Caco-2 (cell line): Measurements from ENCODE around the gene KLF6. TPM values are rescaled to one million over a fixed set of nuclear protein-coding genes. Genes with fewer than 3 reads are reported as not detected.

Source experiments
- BruUV-seq: library from RNA; stranded (reverse); fragments of 400-500 nt; replicated peaks from 2 replicates; lab custom pipeline; 2021; lab: Mats Ljungman, UMichigan
- CTCF ChIA-PET: fragments of 300-600 bp; sonication (Branson Sonifier 250); formaldehyde crosslinking; loops from one replicate; lab custom pipeline; 2022; ENCODE audit warnings: antibody characterized with exemption; lab: Charles Lee
- POLR2A ChIA-PET: fragments of 300-600 bp; sonication (Branson Sonifier 250); formaldehyde crosslinking; loops from one replicate; lab custom pipeline; 2022; ENCODE audit warnings: antibody characterized with exemption; lab: Charles Lee
- DNase-seq, 2 experiments: peaks; one replicate each; pipeline versions ENCODE4 v3.0.0 to v3.0.0-alpha.2; 2020 to 2022
- H3K27me3 ChIP-seq: replicated peaks from 2 replicates; pipeline ENCODE4 v1.6.0; 2011; ENCODE audit warnings: low read length; ENCODE audit not compliant: control insufficient read depth, insufficient read depth
- H3K36me3 ChIP-seq: 2 replicates; pipeline ENCODE4 v1.5.1; 2011; ENCODE audit warnings: low read length; ENCODE audit not compliant: control insufficient read depth, insufficient read depth
- H3K4me1 ChIP-seq: fragments of 250-450 bp; sonication (Bioruptor Pico); 2 replicates; pipeline ENCODE4 v1.5.1; 2020; ENCODE audit warnings: mild to moderate bottlenecking
- H3K4me3 ChIP-seq: 2 replicates; pipeline ENCODE4 v1.5.1; 2011; ENCODE audit warnings: low read depth, mild to moderate bottlenecking, control low read depth, low read length
- H3K9me3 ChIP-seq: fragments of 250-450 bp; sonication (Bioruptor Pico); 2 replicates; pipeline ENCODE4 v1.5.1; 2020; ENCODE audit warnings: mild to moderate bottlenecking, moderate library complexity
- H3K27ac Mint-ChIP-seq: one replicate; pipeline ENCODE4 v1.8.0; 2022; ENCODE audit warnings: mixed read lengths; ENCODE audit not compliant: unreplicated experiment
- H3K27me3 Mint-ChIP-seq: one replicate; pipeline ENCODE4 v1.8.0; 2022; ENCODE audit warnings: mixed read lengths; ENCODE audit not compliant: insufficient read depth, unreplicated experiment
- H3K36me3 Mint-ChIP-seq: one replicate; pipeline ENCODE4 v1.8.0; 2022; ENCODE audit warnings: mild to moderate bottlenecking, mixed read lengths; ENCODE audit not compliant: insufficient read depth, unreplicated experiment
- H3K4me1 Mint-ChIP-seq: one replicate; pipeline ENCODE4 v1.8.0; 2022; ENCODE audit warnings: low read depth, mixed read lengths; ENCODE audit not compliant: unreplicated experiment
- H3K4me3 Mint-ChIP-seq: one replicate; pipeline ENCODE4 v1.8.0; 2022; ENCODE audit warnings: mild to moderate bottlenecking, moderate library complexity, mixed read lengths; ENCODE audit not compliant: unreplicated experiment
- H3K9me3 Mint-ChIP-seq: one replicate; pipeline ENCODE4 v1.8.0; 2022; ENCODE audit warnings: mixed read lengths; ENCODE audit not compliant: unreplicated experiment
- CTCF ChIP-seq, 2 experiments: fragments of 200-600 bp in 1 of 2; IDR thresholded peaks; 1 replicate in 1 of 2; 2 replicates in 1 of 2; pipeline versions ENCODE4 v1.5.1 to v1.8.0; 2011 to 2022; ENCODE audit warnings: antibody characterized with exemption in 1 of 2, control low read depth in 1 of 2, inconsistent platforms in 1 of 2, low read depth in 1 of 2, low read length in 1 of 2, mild to moderate bottlenecking in 1 of 2, moderate library complexity in 1 of 2; ENCODE audit not compliant: insufficient read depth in 1 of 2, severe bottlenecking in 1 of 2, unreplicated experiment in 1 of 2
- intact Hi-C: fragments of 100-400 bp; cut with micrococcal nuclease; formaldehyde crosslinking; loops from one replicate; pipeline ENCODE4 v1.10.0; 2022; ENCODE audit not compliant: unreplicated experiment
- total RNA-seq: library from RNA; stranded (reverse); gene quantifications from 2 replicates; pipeline ENCODE4 v1.2.3, GENCODE V29; 2022

The KLF6 gene
- total RNA-seq, 1 experiment from 2014 or later: 84.5 TPM

DNA sequence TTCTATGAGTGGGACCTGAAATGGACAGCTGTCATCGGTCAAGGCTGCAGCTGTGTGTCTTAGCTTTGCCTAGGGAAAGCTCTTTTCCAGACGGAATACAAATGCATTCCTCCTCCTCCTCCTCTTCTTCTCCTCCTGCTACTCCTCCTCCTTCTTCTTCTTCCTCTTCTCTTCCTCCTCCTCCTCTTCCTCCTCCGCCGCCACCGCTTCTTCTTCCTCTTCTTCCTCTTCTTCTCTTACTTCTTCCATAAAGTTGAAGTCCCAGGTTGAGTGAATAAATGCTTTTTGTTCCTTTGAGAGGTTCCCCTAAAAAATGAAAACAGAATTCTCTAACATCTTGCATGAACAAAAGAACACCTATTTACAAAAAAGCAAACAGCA lies 28.7 kb downstream of the KLF6 start:
- H3K4me1 Mint-ChIP-seq: peaks cover 59% of the 10 kb centered on the region
- intact Hi-C loops: no loop called here
- POLR2A ChIA-PET: interaction anchor here (1.2 to 1.4 kb wide), 3 partner anchors 21 to 53 kb away, joined by 4 to 14 read pairs (median 6); partner anchors contain the start of gene KLF6

DNA sequence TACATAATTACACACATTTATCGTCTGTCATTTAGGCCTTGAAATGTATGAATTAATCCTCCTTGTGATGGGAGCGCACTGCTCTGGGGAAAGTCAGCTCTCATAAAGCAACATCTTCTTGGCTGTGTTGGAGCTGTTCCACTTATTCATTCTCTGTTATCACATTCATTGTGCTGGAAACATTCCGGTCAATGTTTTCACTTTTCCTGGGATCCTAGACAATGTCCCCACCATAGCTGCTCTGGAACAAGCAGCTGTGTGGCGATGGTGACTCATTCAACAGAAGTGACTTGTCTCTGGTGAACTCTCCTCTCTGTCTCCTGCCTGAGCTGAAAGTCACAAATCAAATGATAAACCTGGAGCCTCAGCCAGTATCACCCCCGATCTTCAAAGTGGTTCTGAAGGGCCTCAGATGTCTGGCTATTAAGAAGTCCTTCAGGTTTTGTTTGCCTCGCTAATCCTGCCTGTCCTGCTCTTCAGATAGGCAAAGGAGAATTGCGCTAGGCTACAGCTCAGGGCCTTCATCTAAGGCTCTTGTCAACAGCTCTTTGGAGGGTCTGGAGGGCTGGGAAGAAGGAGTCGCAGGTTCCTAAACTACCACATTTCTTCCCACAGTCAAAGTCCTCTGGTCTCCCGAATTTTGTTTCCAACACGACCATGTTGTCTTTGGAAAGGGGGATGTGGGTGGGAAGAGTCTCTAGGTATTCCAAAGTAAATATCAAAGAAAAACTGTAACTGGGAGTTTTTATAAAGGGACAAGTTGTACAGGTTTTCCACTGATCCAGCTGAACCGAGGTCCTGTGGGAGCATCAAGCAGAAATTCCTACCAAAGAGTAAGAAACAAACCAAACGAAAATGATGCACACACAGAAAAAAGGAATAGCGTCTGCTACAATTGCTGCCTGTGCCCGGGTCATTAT lies 29.3 kb downstream of the KLF6 start:
- TSS peak; percentile 78 for BruUV-seq
- ChIA-PET CTCF (interaction anchor here (0.5 to 1.2 kb wide), 3 partner anchors 15 to 252 kb away, joined by 3 to 6 read pairs (median 4); no protein-coding TSS in a partner anchor), POLR2A (interaction anchor here (0.6 to 1.5 kb wide), 9 partner anchors 9 to 59 kb away, joined by 3 to 14 read pairs (median 4); partner anchors contain the start of gene KLF6)
- no peaks in the 10 kb centered on the region for H3K9me3 Mint-ChIP-seq
- Histone ChIP-seq H3K4me1 (peaks cover 65% of the 10 kb centered on the region), H3K9me3 (no peaks in the 10 kb centered on the region), H3K36me3 (no peaks in the 10 kb centered on the region), H3K27me3 (no peaks in the 10 kb centered on the region), H3K4me3 (no peak overlapping the region)
- H3K4me3 Mint-ChIP-seq: peak overlapping the region; percentile 60
- no peak for TF ChIP-seq CTCF (IDR thresholded peaks at IDR 0.05; ENCODE audit: insufficient read depth in 1 of 2, low read depth in 1 of 2, low read length in 1 of 2, severe bottlenecking in 1 of 2, unreplicated experiment in 1 of 2)
- peak overlapping the region; percentile 91 for H3K27ac Mint-ChIP-seq
- H3K4me1 Mint-ChIP-seq: peaks cover 53% of the 10 kb centered on the region
- H3K36me3 Mint-ChIP-seq: no peaks in the 10 kb centered on the region
- no peaks in the 10 kb centered on the region for H3K27me3 Mint-ChIP-seq
- DNase-seq: peak; percentile 80 to 85
- intact Hi-C loops: loop anchor here (1.0 to 2.0 kb wide), 3 partner anchors 15 to 125 kb away; no protein-coding TSS in a partner anchor

More for the DNA sequence above, 28.7 kb downstream of the KLF6 start:
- Histone ChIP-seq H3K27me3 (no peaks in the 10 kb centered on the region), H3K4me3 (no peak overlapping the region), H3K9me3 (no peaks in the 10 kb centered on the region), H3K36me3 (no peaks in the 10 kb centered on the region), H3K4me1 (peaks cover 71% of the 10 kb centered on the region)
- CTCF ChIA-PET: interaction anchor here (0.5 kb wide), 1 partner anchor 253 kb away, joined by 3 read pairs; no protein-coding TSS in a partner anchor
- Mint-ChIP-seq H3K36me3 (no peaks in the 10 kb centered on the region), H3K9me3 (no peaks in the 10 kb centered on the region), H3K27me3 (no peaks in the 10 kb centered on the region), H3K4me3 (peak overlapping the region; percentile 5), H3K27ac (peak overlapping the region; percentile 91)
- DNase-seq: no peak
- TF ChIP-seq CTCF (IDR thresholded peaks at IDR 0.05; ENCODE audit: insufficient read depth in 1 of 2, low read depth in 1 of 2, low read length in 1 of 2, severe bottlenecking in 1 of 2, unreplicated experiment in 1 of 2): no peak
- no TSS peak for BruUV-seq

- ChIA-PET CTCF (interaction anchor here (0.8 to 1.2 kb wide), 2 partner anchors 15 to 18 kb away, joined by 4 to 6 read pairs; no protein-coding TSS in a partner anchor), POLR2A (interaction anchor here (0.6 to 1.5 kb wide), 9 partner anchors 10 to 59 kb away, joined by 3 to 14 read pairs (median 4); partner anchors contain the start of gene KLF6)
- Mint-ChIP-seq H3K9me3 (no peaks in the 10 kb centered on the region), H3K4me3 (peak overlapping the region; percentile 60), H3K27me3 (no peaks in the 10 kb centered on the region), H3K4me1 (peaks cover 49% of the 10 kb centered on the region), H3K36me3 (no peaks in the 10 kb centered on the region), H3K27ac (peak overlapping the region; percentile 91)
- intact Hi-C loops: loop anchor here (1.0 to 2.0 kb wide), 3 partner anchors 14 to 126 kb away; no protein-coding TSS in a partner anchor
- TSS peak; percentile 83 for BruUV-seq
- Histone ChIP-seq H3K4me1 (peaks cover 64% of the 10 kb centered on the region), H3K4me3 (no peak overlapping the region), H3K9me3 (no peaks in the 10 kb centered on the region), H3K36me3 (no peaks in the 10 kb centered on the region), H3K27me3 (no peaks in the 10 kb centered on the region)
- no peak for TF ChIP-seq CTCF (IDR thresholded peaks at IDR 0.05; ENCODE audit: insufficient read depth in 1 of 2, low read depth in 1 of 2, low read length in 1 of 2, severe bottlenecking in 1 of 2, unreplicated experiment in 1 of 2)
- DNase-seq: peak; percentile 64 to 76
Measured at GRCh38 chr10:3754727-3755439, 30.1 kb downstream of the KLF6 start.
